Measurements from ENCODE around the gene TSPAN7. TPM values are rescaled to one million over a fixed set of nuclear protein-coding genes. Genes with fewer than 3 reads are reported as not detected.

Gene TSPAN7
- total RNA-seq, 1 donor from 2014 or later: 12.7 TPM

- Mint-ChIP-seq H3K27ac (no peak overlapping the region), H3K27me3 (ENCODE audit: insufficient read depth, low read depth) (peaks cover 2% of the 10 kb centered on the region), H3K36me3 (no peaks in the 10 kb centered on the region), H3K4me1 (no peaks in the 10 kb centered on the region), H3K9me3 (no peaks in the 10 kb centered on the region), H3K4me3 (no peak overlapping the region)
- no peak overlapping the region for H3K9ac ChIP-seq
- DNase-seq (ENCODE audit: low spot score): no peak
- no peaks in the 10 kb centered on the region for H3K9me3 ChIP-seq (ENCODE audit: low read depth)
- TF ChIP-seq EZH2 (IDR thresholded peaks at IDR 0.05): no peak
- TF ChIP-seq CTCF (IDR thresholded peaks at IDR 0.05): no peak
- no peaks in the 10 kb centered on the region for H3F3A ChIP-seq (ENCODE audit: low read depth)
- no peak overlapping the region for H2AFZ ChIP-seq (replicated peaks)
- no peaks in the 10 kb centered on the region for H3K79me2 ChIP-seq (ENCODE audit: low read depth)
- no peak overlapping the region for H3K4me3 ChIP-seq
- H3K4me1 ChIP-seq: no peaks in the 10 kb centered on the region
- no peaks in the 10 kb centered on the region for H3K36me3 ChIP-seq
- H3K27ac ChIP-seq: no peak overlapping the region
- no peaks in the 10 kb centered on the region for H4K20me1 ChIP-seq (ENCODE audit: low read depth)
- no peak overlapping the region for H3K4me2 ChIP-seq
- no peaks in the 10 kb centered on the region for H3K27me3 ChIP-seq
Observed at GRCh38 chrX:38618180-38618579, 56.8 kb downstream of the TSPAN7 start.

- Histone ChIP-seq H4K20me1 (ENCODE audit: low read depth) (no peaks in the 10 kb centered on the region), H3K9me3 (ENCODE audit: low read depth) (no peaks in the 10 kb centered on the region), H3K4me1 (no peaks in the 10 kb centered on the region), H3F3A (ENCODE audit: low read depth) (no peaks in the 10 kb centered on the region), H3K4me3 (no peak overlapping the region), H3K27ac (no peak overlapping the region), H3K36me3 (no peaks in the 10 kb centered on the region), H2AFZ (replicated peaks) (no peak overlapping the region), H3K79me2 (ENCODE audit: low read depth) (no peaks in the 10 kb centered on the region), H3K27me3 (no peaks in the 10 kb centered on the region), H3K4me2 (no peak overlapping the region), H3K9ac (no peak overlapping the region)
- Mint-ChIP-seq H3K36me3 (no peaks in the 10 kb centered on the region), H3K9me3 (no peaks in the 10 kb centered on the region), H3K27ac (no peak overlapping the region), H3K27me3 (ENCODE audit: insufficient read depth, low read depth) (peaks cover 2% of the 10 kb centered on the region), H3K4me1 (no peaks in the 10 kb centered on the region), H3K4me3 (no peak overlapping the region)
- no peak for DNase-seq (ENCODE audit: low spot score)
- TF ChIP-seq EZH2phosphoT487 (IDR thresholded peaks at IDR 0.05) (no peak), EZH2 (IDR thresholded peaks at IDR 0.05) (no peak), CTCF (IDR thresholded peaks at IDR 0.05) (no peak)
Observed at GRCh38 chrX:38620623-38621022, 59.3 kb downstream of the TSPAN7 start.

GRCh38 chrX:38626296-38626695 lies 65.0 kb downstream of the TSPAN7 start:
- H3K36me3 Mint-ChIP-seq: no peaks in the 10 kb centered on the region
- H2AFZ ChIP-seq (replicated peaks): no peak overlapping the region
- H3K27me3 ChIP-seq: no peaks in the 10 kb centered on the region
- no peak overlapping the region for H3K9ac ChIP-seq
- no peaks in the 10 kb centered on the region for H3K4me1 ChIP-seq
- H4K20me1 ChIP-seq (ENCODE audit: low read depth): no peaks in the 10 kb centered on the region
- no peaks in the 10 kb centered on the region for H3K9me3 Mint-ChIP-seq
- H3K4me3 ChIP-seq: no peak overlapping the region
- no peak for DNase-seq (ENCODE audit: low spot score)
- no peaks in the 10 kb centered on the region for H3F3A ChIP-seq (ENCODE audit: low read depth)
- H3K4me3 Mint-ChIP-seq: no peak overlapping the region
- H3K4me2 ChIP-seq: no peak overlapping the region
- no peaks in the 10 kb centered on the region for H3K36me3 ChIP-seq
- no peak overlapping the region for H3K27ac ChIP-seq
- TF ChIP-seq EZH2phosphoT487 (IDR thresholded peaks at IDR 0.05): no peak
- no peak for TF ChIP-seq CTCF (IDR thresholded peaks at IDR 0.05)
- TF ChIP-seq EZH2 (IDR thresholded peaks at IDR 0.05): no peak
- H3K27me3 Mint-ChIP-seq (ENCODE audit: insufficient read depth, low read depth): peaks cover 2% of the 10 kb centered on the region
- H3K4me1 Mint-ChIP-seq: no peaks in the 10 kb centered on the region
- H3K9me3 ChIP-seq (ENCODE audit: low read depth): no peaks in the 10 kb centered on the region
- H3K79me2 ChIP-seq (ENCODE audit: low read depth): no peaks in the 10 kb centered on the region
- no peak overlapping the region for H3K27ac Mint-ChIP-seq

GRCh38 chrX:38627683-38628082 lies 66.3 kb downstream of the TSPAN7 start:
- no peak overlapping the region for H2AFZ ChIP-seq (replicated peaks)
- H3K79me2 ChIP-seq (ENCODE audit: low read depth): no peaks in the 10 kb centered on the region
- TF ChIP-seq EZH2 (IDR thresholded peaks at IDR 0.05) (no peak), EZH2phosphoT487 (IDR thresholded peaks at IDR 0.05) (no peak), CTCF (IDR thresholded peaks at IDR 0.05) (peak; percentile 59)
- H3K9me3 Mint-ChIP-seq: no peaks in the 10 kb centered on the region
- H3K36me3 Mint-ChIP-seq: no peaks in the 10 kb centered on the region
- H3K27ac Mint-ChIP-seq: no peak overlapping the region
- H4K20me1 ChIP-seq (ENCODE audit: low read depth): no peaks in the 10 kb centered on the region
- no peak overlapping the region for H3K4me3 Mint-ChIP-seq
- H3K9ac ChIP-seq: no peak overlapping the region
- H3K4me1 ChIP-seq: no peaks in the 10 kb centered on the region
- H3K36me3 ChIP-seq: no peaks in the 10 kb centered on the region
- peak; percentile 50 for DNase-seq (ENCODE audit: low spot score)
- peaks cover under 1% of the 10 kb centered on the region for H3K27me3 Mint-ChIP-seq (ENCODE audit: insufficient read depth, low read depth)
- H3K9me3 ChIP-seq (ENCODE audit: low read depth): no peaks in the 10 kb centered on the region
- H3K4me3 ChIP-seq: no peak overlapping the region
- H3K4me1 Mint-ChIP-seq: no peaks in the 10 kb centered on the region
- no peak overlapping the region for H3K27ac ChIP-seq
- no peaks in the 10 kb centered on the region for H3K27me3 ChIP-seq
- H3F3A ChIP-seq (ENCODE audit: low read depth): no peaks in the 10 kb centered on the region
- no peak overlapping the region for H3K4me2 ChIP-seq
